ENCODE measurements around the gene PPP1R1C.

The PPP1R1C gene

DNA sequence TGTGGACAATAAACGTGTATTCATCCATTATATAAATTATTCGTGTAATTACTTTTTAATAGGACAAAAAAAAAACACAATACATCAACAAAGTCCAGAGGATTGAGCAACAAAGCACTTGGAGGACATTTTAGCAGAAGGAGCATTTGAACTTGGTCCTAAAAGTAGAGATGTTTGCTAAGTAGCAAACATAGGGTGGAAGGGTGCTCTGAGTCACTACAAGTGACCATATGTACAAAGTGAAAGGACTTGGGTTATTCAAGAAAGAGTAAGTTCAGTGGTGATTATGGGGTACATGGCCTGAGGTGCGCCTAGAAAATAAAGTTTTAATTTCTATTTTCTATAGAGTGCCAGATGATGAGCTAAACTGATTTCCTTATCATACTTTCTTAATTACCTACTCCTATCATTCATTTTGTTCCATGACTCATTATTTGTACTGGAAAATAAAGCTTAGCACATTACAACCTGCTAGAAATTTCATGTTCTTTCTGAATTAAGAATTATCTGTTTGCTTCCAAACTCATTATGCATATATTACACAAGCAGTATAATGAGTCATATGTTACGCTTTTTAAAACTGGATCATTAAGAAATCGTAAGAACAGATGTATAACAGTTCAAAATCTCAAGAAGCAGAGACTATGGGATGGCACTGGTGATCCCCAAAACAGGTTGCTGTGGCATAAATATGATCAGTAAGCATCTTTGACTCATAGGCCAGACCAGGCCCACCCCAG lies 13.1 kb upstream of the PPP1R1C start:
- no peak for DNase-seq (ENCODE audit: low spot score)

GRCh38 chr2:181973171-181973783 lies 12.4 kb upstream of the PPP1R1C start:
- DNase-seq (ENCODE audit: low spot score) = no peak

DNA sequence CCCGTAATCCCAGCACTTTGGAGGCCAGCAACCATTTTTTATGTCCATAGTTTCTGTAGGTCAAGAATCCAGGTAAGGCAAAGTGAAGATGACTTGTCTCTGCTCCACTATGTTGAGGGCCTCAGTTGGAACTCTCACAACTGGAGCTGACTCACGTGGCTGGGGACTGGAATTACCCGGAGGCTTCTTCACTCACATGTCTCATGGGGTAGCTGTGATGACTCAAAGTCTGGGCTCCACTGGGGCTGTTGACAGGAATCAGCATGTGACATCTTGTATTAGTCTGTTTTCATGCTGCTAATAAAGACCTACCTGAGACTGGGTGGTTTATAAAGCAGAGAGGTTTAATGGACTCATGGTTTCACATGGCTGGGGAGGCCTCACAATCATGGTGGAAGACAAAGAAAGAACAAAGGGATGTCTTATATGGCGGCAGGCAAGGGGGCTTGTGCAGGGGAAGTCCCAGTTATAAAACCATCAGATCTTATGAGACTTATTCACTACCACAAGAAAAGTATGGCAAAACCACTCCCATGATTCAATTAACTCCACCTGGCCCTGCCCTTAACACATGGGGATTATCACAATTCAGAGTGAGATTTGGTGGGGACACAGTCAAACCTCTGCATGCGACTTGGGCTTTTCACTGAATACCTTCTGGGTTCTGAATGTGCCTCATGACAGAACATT lies 7.8 kb upstream of the PPP1R1C start:
- no peak for DNase-seq (ENCODE audit: low spot score)

GRCh38 chr2:181978351-181979150 lies 7.1 kb upstream of the PPP1R1C start:
- no peak for DNase-seq (ENCODE audit: low spot score)

GRCh38 chr2:181984060-181984459 lies 1.6 kb upstream of the PPP1R1C start:
- DNase-seq (ENCODE audit: low spot score) = no peak

GRCh38 chr2:181984814-181985631 lies 630 bp upstream of the PPP1R1C start:
- no peak for DNase-seq (ENCODE audit: low spot score)

DNA sequence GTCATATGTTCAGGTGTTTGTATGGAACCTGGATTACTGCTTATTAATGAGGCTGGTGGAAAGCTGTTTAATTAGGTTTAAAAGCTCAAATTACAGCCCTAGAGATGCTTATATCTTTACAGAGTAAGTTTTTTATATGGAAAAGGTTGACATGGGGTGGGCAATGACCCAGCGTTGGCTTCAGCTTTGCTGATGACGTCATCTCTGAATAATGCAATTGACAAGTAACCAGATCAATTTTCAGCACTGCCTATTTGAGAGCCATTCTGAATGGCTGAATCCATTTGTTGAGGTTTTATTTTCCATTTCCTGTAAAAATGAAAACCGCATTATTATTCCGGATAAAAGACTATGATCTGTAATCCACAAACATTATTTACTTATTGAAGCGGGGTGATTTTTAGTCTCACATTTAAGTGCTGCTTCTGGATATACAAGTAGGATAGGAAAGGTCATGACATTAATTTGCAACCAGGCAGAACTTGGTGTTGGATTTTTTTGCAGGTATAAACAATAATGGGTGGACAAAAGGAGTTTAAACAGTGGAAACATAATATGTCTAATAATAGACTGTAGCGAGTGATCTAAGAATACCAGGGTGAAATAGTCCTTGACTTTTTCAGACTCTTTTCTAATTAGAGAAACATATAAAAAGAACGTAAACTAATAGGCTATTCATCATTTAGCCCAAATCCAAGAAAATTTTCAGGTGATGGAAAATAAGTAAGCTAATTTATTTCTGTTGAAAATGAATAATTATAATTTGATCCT lies 2.7 kb downstream of the PPP1R1C start:
- no peak for DNase-seq (ENCODE audit: low spot score)

- no peak for DNase-seq (ENCODE audit: low spot score)
These were observed 3.4 kb downstream of the PPP1R1C start for GRCh38 chr2:181989099-181989498.

- DNase-seq (ENCODE audit: low spot score) = no peak
These were observed 5.7 kb downstream of the PPP1R1C start for GRCh38 chr2:181991171-181991885.

- DNase-seq (ENCODE audit: low spot score) = no peak
These were observed 7.1 kb downstream of the PPP1R1C start for GRCh38 chr2:181992776-181993175.

- no peak for DNase-seq (ENCODE audit: low spot score)
These were observed 9.6 kb downstream of the PPP1R1C start for GRCh38 chr2:181995289-181995688.

- DNase-seq (ENCODE audit: low spot score) = no peak
These were observed 12.6 kb downstream of the PPP1R1C start for GRCh38 chr2:181998041-181998835.

- DNase-seq (ENCODE audit: low spot score) = no peak
These were observed 13.4 kb downstream of the PPP1R1C start for GRCh38 chr2:181998891-181999654.

GRCh38 chr2:181999911-182000310 lies 14.3 kb downstream of the PPP1R1C start:
- DNase-seq (ENCODE audit: low spot score) = no peak

DNA sequence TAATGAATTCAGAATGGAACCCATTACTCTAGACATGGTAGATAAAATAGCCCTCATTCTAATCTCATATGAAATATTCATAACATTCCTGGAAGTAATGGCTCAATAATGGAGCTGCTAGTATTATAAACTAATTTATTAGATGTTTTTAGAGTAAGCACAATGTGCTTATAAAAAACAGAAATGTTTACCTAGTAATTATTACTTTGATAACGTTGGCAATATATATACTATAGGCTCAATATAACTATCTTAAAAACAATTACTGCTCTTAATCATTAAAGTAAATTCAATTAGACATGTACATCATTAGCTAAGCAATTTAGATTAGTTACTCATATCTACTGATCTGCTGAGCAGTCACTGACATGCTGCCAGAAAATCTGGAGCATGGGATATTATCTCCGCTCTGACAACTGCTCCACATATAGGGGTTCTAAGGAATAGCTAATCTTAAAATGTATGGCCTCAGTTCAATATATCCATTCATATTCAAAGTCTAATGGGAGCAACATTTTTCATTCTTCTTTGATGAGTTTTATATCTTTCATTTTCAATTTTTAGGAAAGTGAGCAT lies 19.4 kb downstream of the PPP1R1C start:
- no peak for DNase-seq (ENCODE audit: low spot score)

DNA sequence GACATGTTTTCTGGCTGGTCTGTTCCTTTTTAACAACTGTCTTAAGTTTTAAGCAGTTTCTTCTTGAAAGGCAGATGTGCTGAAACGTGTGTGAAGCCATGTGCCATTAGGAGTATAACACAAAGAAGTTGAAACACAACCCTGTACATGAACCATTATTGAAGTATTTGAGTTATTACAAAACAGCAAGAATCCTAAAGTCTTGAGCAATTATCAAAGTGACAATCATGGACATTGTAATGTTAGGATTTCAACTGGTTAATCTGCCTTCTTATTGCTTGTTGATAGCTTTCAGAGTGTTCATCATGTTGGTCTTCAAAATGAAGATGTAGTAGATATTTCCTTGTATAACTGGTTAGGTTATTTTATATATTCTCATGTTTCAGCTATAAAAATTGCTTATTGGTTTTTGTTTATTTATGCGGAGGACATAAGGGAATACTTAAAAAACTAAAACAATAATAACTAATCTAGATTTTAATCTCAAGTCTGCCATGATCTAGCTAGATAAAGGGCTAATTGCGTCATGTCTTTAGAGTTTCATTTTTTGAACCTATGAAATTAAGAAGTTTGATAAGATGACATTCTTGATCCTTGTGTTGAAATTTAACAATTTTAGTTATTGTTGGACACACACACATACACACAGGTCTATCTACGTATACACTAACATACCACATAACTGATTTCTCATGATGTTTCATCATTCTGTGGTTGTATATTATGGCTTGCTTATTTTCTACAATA lies 21.1 kb downstream of the PPP1R1C start:
- DNase-seq (ENCODE audit: low spot score) = no peak

DNA sequence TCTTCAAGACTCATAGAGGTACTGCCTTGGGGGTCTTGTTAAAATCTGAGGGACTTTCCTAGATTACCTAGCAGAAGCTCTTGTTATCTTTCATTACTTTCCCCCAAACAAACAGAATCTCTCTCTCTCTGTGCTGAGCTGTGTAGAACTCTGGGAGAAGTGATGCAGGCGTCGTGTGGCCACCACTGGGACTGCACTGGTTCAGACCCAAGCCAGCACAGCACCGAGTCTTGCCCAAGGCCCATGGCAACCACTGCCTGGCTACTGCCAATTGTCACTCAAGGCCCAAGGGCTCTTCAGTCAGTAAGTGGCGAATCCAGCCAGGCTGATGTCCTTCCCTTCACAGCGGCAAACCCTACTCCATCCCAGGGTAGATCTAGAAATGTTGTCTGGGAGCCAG lies 28.6 kb downstream of the PPP1R1C start:
- no peak for DNase-seq (ENCODE audit: low spot score)
